GM12801 (cell line): ENCODE results near the gene SSTR3.

Experiments used
- CTCF ChIP-seq: IDR thresholded peaks from one replicate; pipeline ENCODE4 v1.5.1; 2011; ENCODE audit warnings: control low read depth; ENCODE audit not compliant: insufficient read length; ENCODE audit errors: extremely low read depth

The SSTR3 gene

GRCh38 chr22:37208401-37209139, 3.7 kb downstream of the SSTR3 start:
- no peak for TF ChIP-seq CTCF

- TF ChIP-seq CTCF: no peak
These were observed 4.3 kb downstream of the SSTR3 start for GRCh38 chr22:37207981-37208380.

GRCh38 chr22:37206841-37207821, 5.1 kb downstream of the SSTR3 start:
- TF ChIP-seq CTCF: no peak

GRCh38 chr22:37206118-37206840, 6.0 kb downstream of the SSTR3 start:
- no peak for TF ChIP-seq CTCF

GRCh38 chr22:37205046-37205445, 7.2 kb downstream of the SSTR3 start:
- TF ChIP-seq CTCF: no peak

- no peak for TF ChIP-seq CTCF
These were observed 8.1 kb downstream of the SSTR3 start for GRCh38 chr22:37204045-37204655.
